GM12878 (cell line): ENCODE data around the gene MST1R.

Source experiments
- CHD2 ChIP-seq: IDR thresholded peaks from 2 replicates; pipeline ENCODE4 v1.6.1; 2011; ENCODE audit warnings: low read depth, low read length, improper control_type of control experiment, borderline replicate concordance
- CREB1 ChIP-seq: IDR thresholded peaks from 2 replicates; pipeline ENCODE4 v1.6.1; 2012; ENCODE audit warnings: low read depth, mild to moderate bottlenecking, inconsistent platforms
- EGR1 ChIP-seq, 2 experiments: IDR thresholded peaks; 1 replicate in 1 of 2; 2 replicates in 1 of 2; pipeline ENCODE4 v1.6.1; 2011 to 2012; ENCODE audit warnings: low read depth in 2 of 2, low read length in 2 of 2, borderline replicate concordance in 1 of 2, mild to moderate bottlenecking in 1 of 2, moderate library complexity in 1 of 2
- ELK1 ChIP-seq: IDR thresholded peaks from 2 replicates; pipeline ENCODE4 v1.6.1; 2012; ENCODE audit warnings: low read depth, low read length, improper control_type of control experiment
- FOXM1 ChIP-seq: IDR thresholded peaks from 2 replicates; pipeline ENCODE4 v1.6.1; 2012; ENCODE audit warnings: low read depth, mild to moderate bottlenecking, inconsistent platforms, low read length, moderate library complexity
- RB1 ChIP-seq: fragments of 450-650 bp; formaldehyde crosslinking; IDR thresholded peaks from 2 replicates; pipeline ENCODE4 v1.6.1; 2017; ENCODE audit warnings: mild to moderate bottlenecking, borderline replicate concordance
- TF ChIP-seq, protein P1 (sequence below), 3 experiments: IDR thresholded peaks in 2 of 3; conservative IDR thresholded peaks in 1 of 3; 2 replicates each; pipeline ENCODE4 v1.5.1; 2011; ENCODE audit warnings: low read depth in 3 of 3, low read length in 3 of 3, mild to moderate bottlenecking in 3 of 3, control low read depth in 2 of 3, moderate library complexity in 2 of 3, inconsistent platforms in 1 of 3, mixed read lengths in 1 of 3; ENCODE audit not compliant: control insufficient read depth in 2 of 3, insufficient read depth in 1 of 3; ENCODE audit errors: extremely low read depth in 1 of 3
- TF ChIP-seq, protein P2 (sequence below): IDR thresholded peaks from 2 replicates; pipeline ENCODE4 v1.6.1; 2012; ENCODE audit warnings: mild to moderate bottlenecking, low read depth, low read length
- TF ChIP-seq, protein P3 (sequence below): IDR thresholded peaks from 2 replicates; pipeline ENCODE4 v1.6.1; 2011; ENCODE audit warnings: low read depth, mild to moderate bottlenecking, low read length, moderate library complexity, borderline replicate concordance; ENCODE audit errors: extremely low read depth

DNA sequence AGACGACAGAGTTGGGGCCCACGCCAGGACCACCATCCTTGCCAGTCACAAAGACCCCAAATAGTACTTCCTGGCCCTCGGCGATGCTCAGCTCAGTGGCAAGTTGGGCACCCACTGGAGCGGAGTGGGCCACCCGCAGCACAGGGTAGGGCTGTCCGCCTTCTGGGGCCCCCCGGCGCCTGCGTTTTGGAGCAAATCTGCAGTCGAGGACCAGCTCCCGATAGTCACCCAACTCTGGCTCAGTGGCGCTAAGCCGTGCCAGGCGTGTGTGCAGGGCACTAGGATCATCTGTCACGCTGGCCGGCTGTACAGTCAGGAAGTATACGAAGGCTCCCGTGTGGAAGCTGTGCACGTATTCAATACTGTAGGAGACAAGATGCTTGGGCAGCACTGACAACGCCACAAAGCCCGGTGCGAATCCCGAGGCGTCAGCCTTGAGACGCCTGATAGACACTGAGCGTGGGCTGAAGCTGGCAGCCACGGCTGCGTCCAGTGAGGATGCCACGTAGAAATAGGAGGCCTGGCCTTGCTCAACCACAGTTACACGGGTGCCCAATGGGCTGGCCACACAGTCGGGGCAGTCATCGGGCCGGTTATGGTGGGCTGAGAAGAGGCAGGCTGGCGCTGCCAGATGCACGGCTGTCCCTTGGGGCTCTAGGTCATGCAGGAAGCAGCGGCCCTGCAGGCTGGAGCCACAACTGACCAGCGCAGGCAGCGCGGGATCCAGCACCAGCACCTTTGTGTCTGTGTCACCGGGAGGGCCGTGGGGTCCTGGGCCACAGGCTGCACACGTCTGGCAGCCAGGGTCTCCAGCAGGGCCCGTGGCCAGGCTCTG, 945 bp downstream of the MST1R start:
- TF ChIP-seq ELK1 (no peak), RB1 (no peak), FOXM1 (no peak), EGR1 (IDR thresholded peaks at IDR 0.05; ENCODE audit: borderline replicate concordance in 1 of 2, low read depth in 2 of 2, low read length in 2 of 2) (no peak), CREB1 (no peak), CHD2 (no peak)
- TF ChIP-seq, protein P1, sequence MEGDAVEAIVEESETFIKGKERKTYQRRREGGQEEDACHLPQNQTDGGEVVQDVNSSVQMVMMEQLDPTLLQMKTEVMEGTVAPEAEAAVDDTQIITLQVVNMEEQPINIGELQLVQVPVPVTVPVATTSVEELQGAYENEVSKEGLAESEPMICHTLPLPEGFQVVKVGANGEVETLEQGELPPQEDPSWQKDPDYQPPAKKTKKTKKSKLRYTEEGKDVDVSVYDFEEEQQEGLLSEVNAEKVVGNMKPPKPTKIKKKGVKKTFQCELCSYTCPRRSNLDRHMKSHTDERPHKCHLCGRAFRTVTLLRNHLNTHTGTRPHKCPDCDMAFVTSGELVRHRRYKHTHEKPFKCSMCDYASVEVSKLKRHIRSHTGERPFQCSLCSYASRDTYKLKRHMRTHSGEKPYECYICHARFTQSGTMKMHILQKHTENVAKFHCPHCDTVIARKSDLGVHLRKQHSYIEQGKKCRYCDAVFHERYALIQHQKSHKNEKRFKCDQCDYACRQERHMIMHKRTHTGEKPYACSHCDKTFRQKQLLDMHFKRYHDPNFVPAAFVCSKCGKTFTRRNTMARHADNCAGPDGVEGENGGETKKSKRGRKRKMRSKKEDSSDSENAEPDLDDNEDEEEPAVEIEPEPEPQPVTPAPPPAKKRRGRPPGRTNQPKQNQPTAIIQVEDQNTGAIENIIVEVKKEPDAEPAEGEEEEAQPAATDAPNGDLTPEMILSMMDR (IDR thresholded peaks at IDR 0.05 in 2 of 3, conservative IDR thresholded peaks at IDR 0.05 in 1 of 3; ENCODE audit: control insufficient read depth in 2 of 3, extremely low read depth in 1 of 3, insufficient read depth in 1 of 3, low read depth in 3 of 3, low read length in 3 of 3) = no peak
- TF ChIP-seq, protein P2, sequence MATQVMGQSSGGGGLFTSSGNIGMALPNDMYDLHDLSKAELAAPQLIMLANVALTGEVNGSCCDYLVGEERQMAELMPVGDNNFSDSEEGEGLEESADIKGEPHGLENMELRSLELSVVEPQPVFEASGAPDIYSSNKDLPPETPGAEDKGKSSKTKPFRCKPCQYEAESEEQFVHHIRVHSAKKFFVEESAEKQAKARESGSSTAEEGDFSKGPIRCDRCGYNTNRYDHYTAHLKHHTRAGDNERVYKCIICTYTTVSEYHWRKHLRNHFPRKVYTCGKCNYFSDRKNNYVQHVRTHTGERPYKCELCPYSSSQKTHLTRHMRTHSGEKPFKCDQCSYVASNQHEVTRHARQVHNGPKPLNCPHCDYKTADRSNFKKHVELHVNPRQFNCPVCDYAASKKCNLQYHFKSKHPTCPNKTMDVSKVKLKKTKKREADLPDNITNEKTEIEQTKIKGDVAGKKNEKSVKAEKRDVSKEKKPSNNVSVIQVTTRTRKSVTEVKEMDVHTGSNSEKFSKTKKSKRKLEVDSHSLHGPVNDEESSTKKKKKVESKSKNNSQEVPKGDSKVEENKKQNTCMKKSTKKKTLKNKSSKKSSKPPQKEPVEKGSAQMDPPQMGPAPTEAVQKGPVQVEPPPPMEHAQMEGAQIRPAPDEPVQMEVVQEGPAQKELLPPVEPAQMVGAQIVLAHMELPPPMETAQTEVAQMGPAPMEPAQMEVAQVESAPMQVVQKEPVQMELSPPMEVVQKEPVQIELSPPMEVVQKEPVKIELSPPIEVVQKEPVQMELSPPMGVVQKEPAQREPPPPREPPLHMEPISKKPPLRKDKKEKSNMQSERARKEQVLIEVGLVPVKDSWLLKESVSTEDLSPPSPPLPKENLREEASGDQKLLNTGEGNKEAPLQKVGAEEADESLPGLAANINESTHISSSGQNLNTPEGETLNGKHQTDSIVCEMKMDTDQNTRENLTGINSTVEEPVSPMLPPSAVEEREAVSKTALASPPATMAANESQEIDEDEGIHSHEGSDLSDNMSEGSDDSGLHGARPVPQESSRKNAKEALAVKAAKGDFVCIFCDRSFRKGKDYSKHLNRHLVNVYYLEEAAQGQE = no peak
- TF ChIP-seq, protein P3, sequence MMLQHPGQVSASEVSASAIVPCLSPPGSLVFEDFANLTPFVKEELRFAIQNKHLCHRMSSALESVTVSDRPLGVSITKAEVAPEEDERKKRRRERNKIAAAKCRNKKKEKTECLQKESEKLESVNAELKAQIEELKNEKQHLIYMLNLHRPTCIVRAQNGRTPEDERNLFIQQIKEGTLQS = no peak
